Nephron (organoid): Measurements from ENCODE around the gene PTPRG.

Experiments
- H3K27ac Mint-ChIP-seq, 3 experiments: 2 replicates each; pipeline ENCODE4 v1.8.0; 2020; ENCODE audit warnings: mixed read lengths in 3 of 3, mild to moderate bottlenecking in 2 of 3, moderate library complexity in 1 of 3
- H3K27me3 Mint-ChIP-seq: 2 replicates; pipeline ENCODE4 v1.8.0; 2021; ENCODE audit warnings: low read depth, mild to moderate bottlenecking, moderate library complexity, mixed read lengths
- H3K36me3 Mint-ChIP-seq: 2 replicates; pipeline ENCODE4 v1.8.0; 2020; ENCODE audit warnings: low read depth, mixed read lengths
- H3K4me1 Mint-ChIP-seq: 2 replicates; pipeline ENCODE4 v1.8.0; 2020; ENCODE audit warnings: mixed read lengths
- H3K4me3 Mint-ChIP-seq, 3 experiments: 2 replicates each; pipeline ENCODE4 v1.8.0; 2020; ENCODE audit warnings: mild to moderate bottlenecking in 3 of 3, mixed read lengths in 3 of 3, moderate library complexity in 2 of 3
- H3K9me3 Mint-ChIP-seq: 2 replicates; pipeline ENCODE4 v1.8.0; 2020; ENCODE audit warnings: mixed read lengths
- TF ChIP-seq, protein P1 (sequence below), 3 experiments: fragments of 200-600 bp; sonication (generic); IDR thresholded peaks; one replicate each; pipeline ENCODE4 v1.5.0; 2021; ENCODE audit warnings: antibody characterized with exemption in 3 of 3; ENCODE audit not compliant: unreplicated experiment in 3 of 3

Gene PTPRG

DNA sequence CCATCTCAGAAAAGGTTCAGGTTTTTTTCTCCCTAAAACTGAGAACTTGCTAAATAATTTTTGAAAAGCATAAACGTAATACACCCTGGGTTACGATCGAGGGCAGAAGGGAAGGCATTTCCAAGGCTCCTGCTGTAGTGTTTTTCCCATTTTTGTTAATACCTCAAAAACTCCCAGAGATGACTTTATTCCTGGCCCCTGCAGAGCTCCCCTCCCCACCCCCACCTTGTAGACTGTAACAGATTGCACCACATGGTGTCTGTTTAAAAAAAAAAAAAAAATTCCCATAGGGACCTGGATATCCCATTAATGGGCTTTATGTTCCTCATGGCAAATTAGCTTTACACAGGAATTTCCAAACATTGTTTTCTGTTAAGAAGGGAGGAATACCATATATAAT is 773.8 kb downstream of the PTPRG start:
- TF ChIP-seq, protein P1, sequence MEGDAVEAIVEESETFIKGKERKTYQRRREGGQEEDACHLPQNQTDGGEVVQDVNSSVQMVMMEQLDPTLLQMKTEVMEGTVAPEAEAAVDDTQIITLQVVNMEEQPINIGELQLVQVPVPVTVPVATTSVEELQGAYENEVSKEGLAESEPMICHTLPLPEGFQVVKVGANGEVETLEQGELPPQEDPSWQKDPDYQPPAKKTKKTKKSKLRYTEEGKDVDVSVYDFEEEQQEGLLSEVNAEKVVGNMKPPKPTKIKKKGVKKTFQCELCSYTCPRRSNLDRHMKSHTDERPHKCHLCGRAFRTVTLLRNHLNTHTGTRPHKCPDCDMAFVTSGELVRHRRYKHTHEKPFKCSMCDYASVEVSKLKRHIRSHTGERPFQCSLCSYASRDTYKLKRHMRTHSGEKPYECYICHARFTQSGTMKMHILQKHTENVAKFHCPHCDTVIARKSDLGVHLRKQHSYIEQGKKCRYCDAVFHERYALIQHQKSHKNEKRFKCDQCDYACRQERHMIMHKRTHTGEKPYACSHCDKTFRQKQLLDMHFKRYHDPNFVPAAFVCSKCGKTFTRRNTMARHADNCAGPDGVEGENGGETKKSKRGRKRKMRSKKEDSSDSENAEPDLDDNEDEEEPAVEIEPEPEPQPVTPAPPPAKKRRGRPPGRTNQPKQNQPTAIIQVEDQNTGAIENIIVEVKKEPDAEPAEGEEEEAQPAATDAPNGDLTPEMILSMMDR (IDR thresholded peaks at IDR 0.05; ENCODE audit: unreplicated experiment in 3 of 3), result no peak

DNA sequence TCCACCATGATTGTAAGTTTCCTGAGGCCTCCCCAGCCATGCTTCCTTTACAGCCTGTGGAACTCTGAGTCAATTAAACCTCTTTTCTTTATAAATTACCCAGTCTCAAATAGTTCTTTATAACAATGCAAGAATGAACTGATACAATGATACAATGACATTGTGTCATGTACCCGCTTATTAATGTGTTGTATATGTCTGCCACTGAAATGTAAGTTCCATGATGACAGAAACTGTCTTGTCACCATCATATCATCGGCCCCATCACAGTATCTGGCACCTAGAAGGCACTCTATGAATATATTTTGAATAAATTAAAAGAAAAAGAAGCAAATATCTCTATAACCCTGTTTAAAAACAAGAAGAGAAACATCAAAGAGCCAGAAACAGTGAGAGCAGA is 782.4 kb downstream of the PTPRG start:
- Mint-ChIP-seq H3K4me3 (no peak overlapping the region), H3K4me1 (no peaks in the 10 kb centered on the region), H3K36me3 (no peaks in the 10 kb centered on the region), H3K27me3 (peaks cover 28% of the 10 kb centered on the region), H3K27ac (no peak overlapping the region), H3K9me3 (no peaks in the 10 kb centered on the region)
- TF ChIP-seq, protein P1 (IDR thresholded peaks at IDR 0.05; ENCODE audit: unreplicated experiment in 3 of 3), result no peak

More for the DNA sequence above, 773.8 kb downstream of the PTPRG start:
- no peaks in the 10 kb centered on the region for H3K27me3 Mint-ChIP-seq
- H3K9me3 Mint-ChIP-seq, result no peaks in the 10 kb centered on the region
- H3K27ac Mint-ChIP-seq, result no peak overlapping the region
- H3K4me1 Mint-ChIP-seq, result no peaks in the 10 kb centered on the region
- H3K36me3 Mint-ChIP-seq, result no peaks in the 10 kb centered on the region
- no peak overlapping the region for H3K4me3 Mint-ChIP-seq
